Right hindlimb (tissue), 1 donor: ENCODE data around the gene RORC.

ENCODE experiments used
- DNase-seq: peaks from one replicate; pipeline ENCODE4 v3.0.0-alpha.2; 2018

Gene RORC

DNA sequence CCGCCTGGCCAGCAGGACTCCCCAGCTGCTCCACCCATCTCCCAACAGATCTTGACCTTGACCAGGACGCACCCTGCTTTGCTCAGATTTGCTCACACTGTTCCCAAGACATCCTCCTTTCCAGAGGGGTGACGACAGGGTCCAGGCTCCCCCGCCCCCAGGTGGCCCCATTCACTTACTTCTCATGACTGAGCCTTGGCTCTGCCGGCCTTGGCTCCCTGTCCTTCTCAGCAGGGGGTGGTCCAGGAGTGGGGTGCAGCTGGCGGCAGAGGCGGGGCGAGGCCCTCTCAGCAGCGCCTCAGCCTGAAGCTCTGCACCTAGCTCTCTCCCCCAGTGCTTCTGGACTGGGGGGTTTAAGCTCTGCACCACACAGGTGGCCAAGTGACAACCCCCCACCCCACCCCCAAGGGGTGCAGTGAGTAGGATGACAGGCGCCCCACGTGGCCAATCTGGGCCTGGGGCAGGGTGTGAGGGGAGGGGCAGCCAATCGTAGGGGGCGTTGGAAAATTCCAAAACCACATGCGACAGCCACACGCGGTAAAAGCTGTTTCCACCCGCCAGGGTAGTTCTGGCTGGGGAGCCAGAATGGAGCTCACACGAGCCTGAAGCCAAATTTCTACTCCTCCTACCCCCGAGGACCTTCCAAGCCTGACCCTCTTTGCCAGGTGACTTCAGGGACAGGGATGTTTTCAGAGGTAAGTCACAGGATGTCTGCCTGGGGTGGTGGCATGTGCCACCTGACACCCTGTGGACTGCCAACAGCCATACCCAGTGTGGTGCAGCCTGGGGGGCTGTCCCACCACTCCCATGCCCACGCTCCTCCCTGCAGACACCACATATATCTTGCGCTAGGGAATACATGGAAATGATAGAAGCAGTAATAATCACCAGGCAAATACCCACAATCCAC is 5.6 kb downstream of the RORC start:
- no peak for DNase-seq

DNA sequence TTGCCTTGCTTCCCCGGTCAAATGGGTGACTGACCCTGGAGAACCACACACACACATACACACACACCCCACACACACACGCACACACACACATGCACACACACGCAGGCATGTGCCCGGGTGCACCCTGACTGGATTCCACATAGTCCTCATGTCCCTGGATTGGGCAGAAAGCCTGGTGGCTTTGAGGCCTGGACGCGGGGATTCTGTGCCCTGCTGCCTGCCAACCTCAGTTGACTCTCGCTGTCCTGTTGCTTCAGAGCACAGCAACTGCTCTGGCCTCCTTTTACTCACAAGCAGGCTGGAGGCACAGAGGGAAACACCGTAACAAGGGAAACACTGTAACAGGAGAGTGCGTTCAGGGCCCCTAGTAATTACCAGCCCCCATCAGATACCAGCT is 6.4 kb downstream of the RORC start:
- no peak for DNase-seq

DNA sequence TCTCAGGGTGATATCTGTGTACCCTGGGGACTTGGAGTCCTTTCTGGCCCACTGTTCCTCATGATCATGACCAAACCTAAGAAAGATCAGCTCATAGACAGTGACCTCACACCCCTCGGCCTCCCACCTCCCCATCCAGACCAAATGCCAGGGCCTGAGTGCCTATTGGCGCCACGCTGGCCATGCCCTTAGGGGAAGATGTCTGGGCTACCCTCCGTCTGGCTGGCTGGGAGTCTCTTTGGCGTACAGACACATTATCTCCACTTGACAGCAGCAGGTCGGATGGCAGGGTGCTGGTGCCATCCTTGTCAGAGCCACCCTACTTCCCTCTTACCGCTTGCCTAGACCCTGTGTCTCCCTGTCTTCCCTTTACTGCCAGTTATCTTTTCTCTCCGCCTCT is 8.4 kb downstream of the RORC start:
- no peak for DNase-seq

DNA sequence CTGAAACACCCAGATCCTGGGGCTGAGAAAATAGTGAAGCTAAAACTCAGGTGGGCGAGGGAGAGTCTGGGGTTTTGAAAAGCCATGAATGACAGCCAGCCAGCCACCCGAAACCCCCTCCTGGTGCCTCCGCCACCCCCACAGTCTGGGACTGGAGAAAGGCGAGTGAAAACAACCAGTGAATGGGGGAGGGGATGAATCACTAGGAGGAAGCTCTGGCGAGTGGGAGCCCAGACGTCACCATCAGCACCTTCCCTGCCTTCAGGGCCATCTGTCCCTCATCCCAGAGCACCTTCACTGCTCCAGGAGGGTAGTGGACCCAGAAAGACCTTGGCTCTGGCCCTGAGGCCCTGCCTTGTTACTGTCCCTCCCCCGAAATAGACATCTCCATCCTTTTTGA is 9.2 kb downstream of the RORC start:
- no peak for DNase-seq

DNA sequence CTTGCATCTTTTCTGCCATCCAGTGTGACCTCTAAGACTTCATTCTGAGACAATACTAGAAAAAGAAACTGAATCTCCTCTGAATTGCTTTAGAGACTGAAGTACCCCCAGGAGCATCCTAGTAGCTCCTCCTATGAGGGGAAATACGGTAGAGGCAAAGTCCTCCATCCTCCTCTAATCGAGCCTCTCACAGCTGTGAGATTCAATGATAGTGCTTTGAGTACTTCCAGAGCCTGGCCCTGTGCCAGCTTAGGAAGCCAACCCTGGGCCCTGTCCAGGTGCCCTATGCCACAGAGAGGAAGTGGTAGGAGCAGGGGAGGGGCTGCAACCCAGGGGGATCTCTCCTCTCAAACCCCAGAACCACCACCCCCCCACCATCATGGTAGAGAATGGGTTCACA is 10.7 kb downstream of the RORC start:
- no peak for DNase-seq

DNA sequence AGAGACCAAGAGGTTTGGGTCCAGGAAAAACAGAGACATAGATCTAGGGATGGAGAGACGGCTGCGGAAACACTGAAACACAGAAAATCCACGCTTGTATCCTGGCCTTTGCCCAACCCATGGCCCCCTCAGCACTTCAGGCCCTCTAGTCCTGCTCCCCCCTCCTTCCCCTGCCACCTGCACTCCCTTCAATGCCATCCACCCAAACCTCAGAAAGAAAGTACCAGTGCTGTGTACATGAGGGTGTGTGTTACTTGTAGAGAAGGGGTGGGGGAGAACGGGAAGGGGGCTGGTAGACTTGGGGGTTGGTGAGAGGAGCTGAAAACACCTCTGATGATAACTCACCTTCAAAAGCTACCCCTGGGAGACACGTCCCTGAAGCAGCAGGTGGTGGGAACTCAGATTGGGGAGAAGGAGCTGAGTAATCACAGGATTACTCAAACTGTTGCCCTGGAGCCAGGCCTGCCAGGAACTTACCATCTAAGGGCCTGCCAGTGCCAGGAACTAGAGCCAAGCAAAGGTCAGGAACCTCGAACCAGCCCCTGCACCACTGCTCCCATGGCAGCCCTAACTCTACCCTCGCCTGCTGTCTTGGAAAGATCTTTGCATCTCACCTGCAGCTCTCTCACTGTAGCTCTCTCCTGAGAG is 11.5 kb downstream of the RORC start:
- DNase-seq, result no peak

DNA sequence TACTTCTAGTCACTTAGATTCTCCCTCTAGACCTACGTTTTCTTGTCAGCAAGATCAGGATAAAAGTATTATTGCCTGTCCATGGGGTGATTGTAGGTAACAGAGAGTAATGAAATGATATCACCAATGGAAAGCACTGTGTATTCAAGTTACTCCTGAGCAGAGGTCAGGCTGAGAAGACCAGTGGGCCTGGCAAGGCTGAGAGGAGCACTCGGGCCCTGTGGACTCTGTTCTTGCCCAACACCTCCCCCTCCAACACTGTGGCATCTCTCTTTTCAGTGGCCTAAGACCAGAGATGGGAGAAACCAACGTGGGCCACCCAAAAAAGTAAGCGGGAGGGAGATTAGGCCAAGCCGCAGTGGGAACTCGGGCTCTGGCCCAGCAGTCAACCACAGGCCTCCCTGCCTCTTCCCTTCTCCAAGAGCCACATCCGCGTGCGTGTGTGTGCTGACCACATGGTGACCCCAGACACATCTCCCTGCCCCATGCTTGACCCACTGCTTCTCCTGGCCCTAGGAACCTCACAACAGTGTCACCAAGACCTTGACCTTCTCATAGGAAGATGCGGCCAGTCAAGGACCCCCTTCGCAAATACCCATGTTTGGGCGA is 12.3 kb downstream of the RORC start:
- no peak for DNase-seq

DNA sequence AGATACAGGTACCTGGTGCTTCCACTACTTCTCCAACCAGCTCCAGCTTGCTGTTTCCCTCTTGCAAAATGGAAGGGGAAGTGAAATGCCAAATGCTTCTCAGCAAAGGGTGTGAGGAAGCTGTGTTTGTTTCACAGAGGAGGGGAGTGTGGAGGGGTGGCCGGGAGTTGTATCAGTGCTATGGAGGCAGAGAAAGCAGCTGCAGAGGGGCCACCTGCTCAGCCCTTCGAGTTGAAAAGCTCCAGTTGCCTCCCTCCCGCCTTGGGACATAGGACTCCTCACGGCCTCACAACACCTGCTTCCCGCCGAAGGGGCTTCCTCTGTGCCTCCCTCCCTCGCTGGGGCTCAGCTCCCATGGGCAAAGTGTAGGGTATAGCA is 14.3 kb downstream of the RORC start:
- no peak for DNase-seq

DNA sequence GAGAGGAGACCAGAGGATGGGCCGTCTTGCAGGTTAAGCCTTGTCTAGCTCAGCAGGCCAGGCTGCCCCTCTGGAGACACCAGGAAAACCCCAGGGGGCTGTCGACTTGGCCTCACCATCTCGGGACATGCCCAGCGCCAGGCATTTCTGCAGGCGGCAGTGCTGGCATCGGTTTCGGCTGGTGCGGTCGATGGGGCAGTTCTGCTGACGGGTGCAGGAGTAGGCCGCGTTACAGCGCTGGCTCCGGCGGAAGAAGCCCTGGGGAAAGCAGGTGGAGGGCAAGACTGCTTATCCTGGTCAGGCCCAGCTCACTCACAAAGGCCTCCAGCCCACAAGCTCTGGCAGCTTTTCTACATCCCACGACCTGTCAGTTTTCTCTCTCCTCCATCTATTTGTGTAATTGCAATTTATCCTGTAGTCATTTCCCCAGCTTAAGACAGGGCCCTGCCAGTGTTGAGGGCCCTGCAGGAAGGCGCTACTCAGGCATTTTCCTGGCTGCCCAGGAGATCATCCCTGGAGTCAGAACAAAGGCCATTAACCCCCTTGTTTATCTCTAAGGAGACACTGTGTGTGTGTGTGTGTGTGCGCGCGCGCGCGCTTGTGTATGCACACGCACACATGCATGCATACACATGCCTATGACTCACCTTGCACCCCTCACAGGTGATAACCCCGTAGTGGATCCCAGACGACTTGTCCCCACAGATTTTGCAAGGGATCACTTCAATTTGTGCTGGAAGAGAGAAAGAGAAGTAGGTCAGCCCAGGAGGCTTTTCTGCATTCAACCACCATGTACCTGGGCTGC is 14.9 kb downstream of the RORC start:
- no peak for DNase-seq

DNA sequence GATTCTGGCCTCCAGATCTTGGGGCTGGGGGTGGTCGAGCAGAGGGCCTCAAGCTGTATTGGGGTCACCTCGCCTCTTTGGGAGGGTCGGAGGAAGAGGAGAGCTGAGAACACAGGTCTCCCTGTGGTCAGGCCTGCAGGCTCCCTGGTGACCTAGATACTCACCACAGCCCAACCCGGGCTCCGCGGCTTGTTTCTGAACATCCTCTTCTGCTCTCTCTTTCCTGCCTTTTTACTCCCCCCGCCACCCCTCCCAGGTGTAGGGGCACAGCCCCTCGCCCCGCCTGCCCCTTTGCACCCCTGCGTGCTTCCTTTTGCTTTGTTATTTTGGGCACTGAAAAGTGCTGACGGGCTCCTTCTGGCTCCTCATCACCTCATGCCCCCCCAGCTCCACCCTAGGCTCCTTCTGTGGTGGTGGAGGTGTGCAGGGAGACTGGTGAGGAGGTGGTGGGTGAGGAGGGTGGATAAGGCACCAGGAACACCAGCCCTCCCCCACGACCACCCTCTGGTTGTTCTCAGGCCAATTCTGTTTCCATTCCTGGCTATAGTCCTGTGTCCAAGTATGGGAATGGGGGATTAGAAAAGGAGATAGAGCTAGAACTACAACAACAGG is 15.8 kb downstream of the RORC start:
- no peak for DNase-seq

DNA sequence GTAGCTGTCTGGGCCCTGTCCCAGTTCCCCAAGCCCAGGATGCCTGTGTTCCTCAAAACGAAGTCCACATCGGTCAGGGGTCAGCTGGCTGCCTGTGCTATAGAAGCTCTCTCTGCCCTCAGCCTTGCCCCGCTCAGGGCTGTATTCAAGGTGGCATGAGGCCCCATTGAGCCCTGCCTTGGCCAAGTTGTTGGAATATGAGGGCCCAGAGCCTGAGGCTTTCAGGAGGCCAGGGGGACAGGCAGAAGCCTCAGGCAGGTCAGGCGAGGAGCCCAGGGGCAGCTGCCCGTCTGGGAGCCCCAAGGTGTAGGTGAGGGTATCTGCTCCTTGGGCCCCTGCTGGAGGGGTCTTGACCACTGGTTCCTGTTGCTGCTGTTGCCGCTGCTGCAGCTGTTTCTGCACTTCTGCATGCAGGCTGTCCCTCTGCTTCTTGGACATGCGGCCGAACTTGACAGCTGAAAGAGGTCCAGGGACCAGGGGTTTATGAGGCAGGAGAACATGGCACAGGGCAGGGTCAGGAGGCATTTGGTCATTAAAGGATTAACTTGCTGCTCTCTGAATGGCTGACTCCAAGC is 16.5 kb downstream of the RORC start:
- DNase-seq, result no peak

DNA sequence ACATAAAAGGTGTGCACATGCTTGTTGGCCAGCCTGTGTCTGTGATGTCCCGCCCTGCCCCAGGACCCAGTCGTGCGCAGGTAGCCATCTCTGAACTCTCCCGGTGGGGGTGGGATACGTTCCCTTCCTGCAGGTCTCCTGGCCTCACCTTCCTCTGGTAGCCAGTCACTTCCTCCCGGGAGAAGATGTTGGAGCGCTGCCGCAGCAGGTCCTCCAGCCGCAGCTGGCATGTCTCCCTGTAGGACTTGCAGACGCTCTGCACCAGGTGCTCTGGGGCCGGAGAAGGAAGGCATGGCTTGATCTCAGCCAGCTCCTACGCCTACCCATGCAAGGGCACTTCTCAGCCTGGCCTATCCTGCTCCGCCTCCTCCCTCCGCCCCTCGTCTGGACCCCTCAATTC is 17.2 kb downstream of the RORC start:
- no peak for DNase-seq

DNA sequence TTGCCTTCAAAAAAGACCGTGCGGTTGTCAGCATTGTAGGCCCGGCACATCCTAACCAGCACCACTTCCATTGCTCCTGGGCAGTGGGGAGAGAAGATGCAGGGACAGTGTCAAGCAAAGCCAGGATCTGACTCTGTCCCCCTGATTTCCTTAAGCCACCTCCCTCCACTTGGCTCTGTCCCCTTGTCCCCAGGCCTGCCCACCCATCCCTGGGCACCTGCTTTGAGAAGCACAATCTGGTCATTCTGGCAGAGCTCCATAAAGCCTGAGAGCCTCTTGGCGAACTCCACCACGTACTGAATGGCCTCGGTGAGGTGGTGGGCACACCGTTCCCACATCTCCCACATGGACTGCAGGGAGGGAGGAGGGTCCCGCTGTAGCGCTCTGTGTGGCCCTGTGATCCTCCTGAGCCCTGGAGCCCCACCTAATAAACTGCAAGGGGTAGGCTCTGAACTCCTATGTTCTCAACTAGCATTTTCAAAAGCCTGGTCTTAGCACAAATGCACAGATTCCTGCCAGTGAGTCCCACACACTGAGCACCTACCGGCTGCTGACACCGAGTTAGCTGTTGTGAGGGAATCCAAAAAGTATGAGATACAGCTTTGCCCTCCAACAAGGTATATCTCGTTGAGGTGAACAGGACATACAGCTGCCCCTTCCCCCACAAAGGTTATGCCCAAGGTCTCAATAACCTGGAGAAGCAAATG is 18.2 kb downstream of the RORC start:
- no peak for DNase-seq

DNA sequence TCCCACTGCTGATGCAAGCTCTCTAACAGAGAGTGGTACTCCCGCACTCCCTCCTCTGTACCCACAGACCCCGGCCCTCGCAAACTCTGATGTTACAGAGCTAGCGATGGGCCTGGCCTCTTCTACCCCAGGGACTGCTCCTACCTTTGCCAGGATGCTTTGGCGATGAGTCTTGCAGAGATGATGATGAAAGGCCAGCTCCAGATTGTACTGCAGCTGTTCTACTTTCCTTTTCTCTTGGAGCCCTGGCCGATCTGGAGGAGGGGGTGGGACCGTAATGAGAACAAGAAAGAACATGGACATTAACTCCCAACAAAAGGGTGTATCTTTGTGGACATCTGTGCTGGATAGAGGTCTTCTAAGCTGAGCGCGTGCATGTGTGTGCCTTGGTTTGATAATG is 20.4 kb downstream of the RORC start:
- no peak for DNase-seq

DNA sequence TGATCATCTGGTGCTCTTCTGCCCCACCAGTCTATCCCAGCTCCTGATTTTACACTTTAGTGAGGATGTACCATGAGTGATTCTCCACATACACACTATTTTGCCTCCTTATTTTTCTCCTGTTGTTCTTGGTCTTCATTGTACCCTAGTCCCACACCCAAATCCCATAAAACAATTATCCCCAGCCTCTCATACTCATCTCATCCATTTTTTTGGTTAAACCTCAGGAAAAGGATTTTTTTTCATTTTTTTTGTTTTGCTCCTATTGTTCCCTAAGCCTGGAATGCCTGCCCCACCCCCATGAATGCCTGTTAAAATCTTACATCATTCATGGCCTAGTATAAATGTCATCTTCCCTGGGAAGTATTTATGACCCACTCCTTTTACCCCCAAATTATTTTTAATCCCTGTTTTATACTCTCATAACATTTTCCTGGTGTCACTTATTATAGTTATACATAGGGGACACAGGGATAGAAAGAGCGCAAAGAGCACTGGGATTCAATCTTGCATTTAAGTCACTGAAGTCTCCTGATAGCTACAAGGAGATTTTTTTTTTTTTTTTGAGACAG is 21.5 kb downstream of the RORC start:
- no peak for DNase-seq

DNA sequence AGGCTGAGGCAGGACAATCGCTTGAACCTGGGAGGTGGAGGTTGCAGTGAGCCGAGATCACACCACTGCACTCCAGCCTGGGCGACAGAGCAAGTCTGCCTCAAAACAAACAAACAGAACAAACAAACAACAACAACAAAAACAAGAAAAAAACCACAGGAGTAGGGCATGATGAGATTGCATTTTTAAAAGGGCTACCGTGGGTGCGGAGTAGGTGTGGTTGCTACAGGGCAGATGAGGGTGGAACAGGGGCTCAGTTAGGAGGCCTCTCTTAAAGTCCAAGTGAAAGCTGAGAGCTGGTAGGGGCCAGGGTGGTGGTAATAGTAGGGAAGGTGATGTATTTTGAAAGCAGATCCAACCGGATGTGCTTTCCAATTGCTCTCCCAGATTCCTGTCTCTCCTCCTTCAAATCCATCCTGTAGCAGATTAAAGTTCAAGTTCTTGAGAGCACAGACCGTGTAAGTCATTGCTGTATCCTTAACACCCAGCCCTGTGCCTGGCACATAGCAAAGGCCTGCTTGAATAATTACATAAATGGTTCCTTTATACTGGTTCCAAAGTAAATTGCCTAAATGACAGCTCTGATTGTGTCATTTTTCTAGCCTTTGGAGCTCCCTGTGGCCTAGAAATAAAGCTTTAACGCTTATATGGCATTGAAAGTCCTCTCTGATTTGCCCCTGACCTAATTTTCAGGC is 22.2 kb downstream of the RORC start:
- no peak for DNase-seq

DNA sequence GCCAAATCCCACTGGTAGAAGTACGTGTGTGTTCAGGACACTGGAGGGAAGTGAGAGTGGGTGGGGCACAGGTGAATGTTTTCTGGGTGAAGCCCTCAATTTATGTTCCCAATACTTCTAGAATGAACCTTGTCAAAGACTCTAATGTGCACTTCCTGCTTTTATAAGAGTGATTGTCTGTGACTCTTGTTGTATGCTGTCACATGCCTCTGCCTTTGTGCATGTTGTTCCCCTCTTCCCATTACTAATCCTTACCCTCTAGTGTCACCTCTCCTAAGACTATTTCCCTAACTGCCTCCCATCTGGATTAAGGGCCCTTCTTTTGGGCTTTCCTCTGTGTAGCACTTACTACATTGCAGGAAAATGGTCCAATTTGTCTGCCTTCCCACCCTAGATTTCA is 23.8 kb downstream of the RORC start:
- no peak for DNase-seq

DNA sequence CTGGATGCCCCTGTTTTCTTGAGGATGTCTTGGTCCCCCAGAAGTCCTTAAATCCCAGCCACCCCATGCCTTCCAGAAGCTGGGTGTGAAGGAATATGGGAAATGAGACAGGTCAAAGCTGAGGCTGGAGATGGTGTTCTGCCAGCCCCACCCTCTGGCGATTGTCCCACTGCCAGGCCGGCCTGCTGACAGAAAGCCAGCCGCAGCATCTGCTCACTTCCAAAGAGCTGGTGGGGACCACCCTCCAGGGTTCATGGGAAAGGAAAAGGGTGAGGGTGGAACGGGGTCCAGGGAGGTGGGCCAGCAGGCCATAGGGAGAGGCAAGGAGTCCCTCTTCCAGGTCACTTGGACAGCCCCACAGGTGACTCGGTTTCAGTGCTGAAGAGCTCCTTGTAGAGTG is 24.5 kb downstream of the RORC start:
- DNase-seq, result no peak

DNA sequence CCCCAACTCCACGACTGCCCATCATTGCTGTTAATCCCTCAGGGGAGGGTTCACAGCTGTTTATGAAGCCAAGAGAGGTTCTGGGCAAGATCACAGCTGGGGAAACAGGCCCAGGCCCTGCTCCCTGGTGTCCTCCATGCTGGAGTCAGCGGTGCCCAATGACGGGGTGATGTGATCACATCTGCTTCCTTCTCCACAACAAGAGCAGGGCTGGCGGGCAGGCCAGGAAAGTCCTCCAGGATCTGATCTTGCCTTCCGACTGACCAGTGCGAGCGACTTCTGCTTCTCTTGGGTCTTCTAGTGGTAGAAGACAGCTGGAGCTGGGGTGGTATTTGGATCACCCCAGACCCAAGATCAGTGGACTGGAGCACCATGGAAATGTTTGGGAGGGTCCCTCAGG is 25.4 kb downstream of the RORC start:
- DNase-seq, result no peak

DNA sequence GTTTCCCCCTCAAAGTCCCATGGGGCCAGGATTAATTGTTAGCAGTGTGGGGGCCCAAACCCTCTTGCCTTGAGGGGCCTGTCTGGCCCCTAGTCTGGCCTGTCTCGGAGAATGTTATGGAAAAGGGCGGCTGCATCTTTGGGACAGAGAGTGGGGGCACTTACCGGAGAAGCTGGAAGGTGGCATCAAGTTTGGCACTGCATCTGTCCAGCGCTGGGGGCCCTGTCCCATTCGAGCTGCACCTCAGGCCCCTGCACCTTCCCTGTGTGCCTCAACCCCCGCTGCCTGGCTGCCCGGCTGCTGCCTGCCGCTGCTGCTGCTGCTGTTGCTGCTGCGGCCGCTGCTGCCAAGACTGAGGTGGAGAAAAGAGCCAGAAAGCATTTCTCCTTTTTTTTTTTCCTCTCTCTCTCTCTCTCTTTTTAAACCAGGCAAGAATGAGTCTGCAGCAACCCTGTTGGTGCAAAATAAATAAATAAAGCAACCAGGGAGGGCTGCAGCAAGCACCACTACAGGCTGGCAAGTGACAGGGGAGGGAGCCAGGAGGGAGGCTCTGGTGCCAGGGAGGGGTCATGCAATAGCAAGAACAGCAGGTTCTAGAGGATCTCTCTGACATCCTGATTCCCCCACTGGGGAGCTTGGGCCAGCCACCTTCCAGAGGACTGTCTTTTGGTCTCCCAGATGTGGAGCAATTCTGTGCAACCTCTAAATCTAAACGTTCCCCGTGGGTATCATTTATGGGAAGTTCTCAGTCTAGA is 26.4 kb downstream of the RORC start, which contains the start of gene LINGO4:
Gene LINGO4 (minus strand): TSS at position 354 of the 755 bp plus-strand sequence. CDS start 2,715 bp downstream, outside the sequence.
- no peak for DNase-seq
